HepG2 (cell line): ENCODE results near the gene PSEN1. TPM values are rescaled to one million over a fixed set of nuclear protein-coding genes. Genes with fewer than 3 reads are reported as not detected.

Experiments
- ATAC-seq: fragments of 200-7000 bp; cut with Tn5 transposase; 3 replicates; pipeline ENCODE4 v1.9.1; 2020; ENCODE audit warnings: mild to moderate bottlenecking, moderate library complexity
- BruUV-seq: library from RNA; stranded (reverse); fragments of 400-500 nt; replicated peaks from 2 replicates; lab custom pipeline; 2021; lab: Mats Ljungman, UMichigan
- CTCF ChIA-PET: fragments of 300-600 bp; formaldehyde crosslinking; extraction: SDS; loops from one replicate; lab custom pipeline; 2021; ENCODE audit warnings: low total read pairs, inconsistent platforms, low intra/inter-chr PET ratio; lab: Yijun Ruan, JAX
- POLR2A ChIA-PET: fragments of 350-600 bp; sonication (Branson Sonifier 250); formaldehyde crosslinking; loops from one replicate; lab custom pipeline; 2020; ENCODE audit warnings: antibody characterized with exemption, inconsistent platforms; lab: Yijun Ruan, JAX
- DNase-seq: peaks from one replicate; pipeline ENCODE4 v3.0.0-alpha.2; 2015; ENCODE audit warnings: low spot score
- FAIRE-seq: peaks from 3 replicates; lab custom pipeline; 2011; peaks lifted over from hg19 to GRCh38; lab: Jason Lieb, UNC
- H2AFZ ChIP-seq: one replicate; pipeline ENCODE4 v1.6.1; 2011; ENCODE audit warnings: low read length, inconsistent platforms
- H3K27ac ChIP-seq: fragments of 300-600 bp; 3 replicates; pipeline ENCODE4 v1.8.0; 2011; ENCODE audit warnings: mixed run types, mild to moderate bottlenecking, mixed read lengths, low read length, inconsistent platforms; ENCODE audit not compliant: insufficient read depth; ENCODE audit errors: extremely low read length
- H3K27me3 ChIP-seq, 2 experiments: fragments of 200-600 bp in 1 of 2; 2 replicates in 1 of 2; 3 replicates in 1 of 2; pipeline versions ENCODE4 v1.6.0 to v1.8.0; 2011; ENCODE audit warnings: low read length in 2 of 2, mild to moderate bottlenecking in 2 of 2, moderate library complexity in 2 of 2, inconsistent platforms in 1 of 2; ENCODE audit not compliant: insufficient read depth in 2 of 2, control insufficient read depth in 1 of 2
- H3K36me3 ChIP-seq, 2 experiments: fragments of 200-600 bp in 1 of 2; replicated peaks in 1 of 2; 2 replicates in 1 of 2; 3 replicates in 1 of 2; pipeline versions ENCODE4 v1.5.1 to v1.8.0; 2011; ENCODE audit warnings: low read length in 2 of 2, inconsistent platforms in 1 of 2; ENCODE audit not compliant: insufficient read depth in 2 of 2, control insufficient read depth in 1 of 2
- H3K4me1 ChIP-seq: 2 replicates; pipeline ENCODE4 v1.5.1; 2012; ENCODE audit warnings: low read length, inconsistent platforms; ENCODE audit not compliant: insufficient read depth
- H3K4me2 ChIP-seq: 2 replicates; pipeline ENCODE4 v1.6.0; 2011; ENCODE audit warnings: low read depth, low read length, inconsistent platforms
- H3K4me3 ChIP-seq, 3 experiments: fragments of 200-600 bp in 1 of 3; sonication (generic), shearing (Covaris generic) in 1 of 3; replicated peaks in 1 of 3; 2 replicates each; pipeline ENCODE4 v1.5.1; 2011 to 2016; ENCODE audit warnings: low read length in 3 of 3, inconsistent platforms in 2 of 3, low read depth in 2 of 3, mild to moderate bottlenecking in 2 of 3, control low read depth in 1 of 3, mixed read lengths in 1 of 3; ENCODE audit not compliant: insufficient read depth in 1 of 3
- H3K79me2 ChIP-seq: one replicate; pipeline ENCODE4 v1.6.1; 2011; ENCODE audit warnings: low read length, inconsistent platforms; ENCODE audit not compliant: insufficient read depth
- H3K9ac ChIP-seq: 2 replicates; pipeline ENCODE4 v1.6.0; 2011; ENCODE audit warnings: mild to moderate bottlenecking, low read depth, low read length, inconsistent platforms; ENCODE audit not compliant: insufficient read depth
- H3K9me3 ChIP-seq: 2 replicates; pipeline ENCODE4 v1.5.1; 2012; ENCODE audit warnings: mild to moderate bottlenecking, low read length
- H4K20me1 ChIP-seq: 2 replicates; pipeline ENCODE4 v1.6.0; 2011; ENCODE audit warnings: inconsistent platforms, mild to moderate bottlenecking, low read length, moderate library complexity; ENCODE audit not compliant: insufficient read depth
- AGO2 ChIP-seq: fragments of 200-400 bp; formaldehyde crosslinking; optimal IDR thresholded peaks from 2 replicates; pipeline ENCODE3; 2017; ENCODE audit warnings: mild to moderate bottlenecking, low read depth, low read length, moderate library complexity
- DNMT3B ChIP-seq: conservative IDR thresholded peaks from 2 replicates; pipeline ENCODE4 v1.6.1; 2016; ENCODE audit warnings: missing biosample characterization, control low read depth
- ETV6 ChIP-seq: sonication (generic); formaldehyde crosslinking; conservative IDR thresholded peaks from 2 replicates; pipeline ENCODE4 v1.4.0; 2020; ENCODE audit warnings: missing genetic modification reagents
- FLYWCH1 ChIP-seq: sonication (generic); formaldehyde crosslinking; IDR thresholded peaks from 2 replicates; pipeline ENCODE4 v1.8.1; 2023; ENCODE audit warnings: mild to moderate bottlenecking, missing genetic modification reagents
- FUBP1 ChIP-seq: sonication (generic); formaldehyde crosslinking; IDR thresholded peaks from 2 replicates; pipeline ENCODE4 v1.5.1; 2020; ENCODE audit warnings: missing genetic modification reagents, mild to moderate bottlenecking, borderline replicate concordance
- GTF3A ChIP-seq: sonication (generic); formaldehyde crosslinking; conservative IDR thresholded peaks from 2 replicates; pipeline ENCODE4 v1.4.0; 2020; ENCODE audit warnings: mild to moderate bottlenecking, missing genetic modification reagents
- HMG20A ChIP-seq: IDR thresholded peaks from 2 replicates; pipeline ENCODE4 v1.6.1; 2016; ENCODE audit warnings: borderline replicate concordance
- RARG ChIP-seq: sonication (generic); formaldehyde crosslinking; IDR thresholded peaks from 2 replicates; pipeline ENCODE4 v1.4.0; 2020; ENCODE audit warnings: low read depth, mild to moderate bottlenecking, missing genetic modification reagents
- ZBTB10 ChIP-seq: sonication (generic); formaldehyde crosslinking; IDR thresholded peaks from 2 replicates; pipeline ENCODE4 v1.4.0; 2020; ENCODE audit warnings: missing genetic modification reagents, borderline replicate concordance
- ZBTB34 ChIP-seq: sonication (generic); formaldehyde crosslinking; IDR thresholded peaks from 2 replicates; pipeline ENCODE4 v1.8.0; 2022; ENCODE audit warnings: mild to moderate bottlenecking, missing genetic modification reagents
- ZNF101 ChIP-seq: sonication (generic); formaldehyde crosslinking; IDR thresholded peaks from 2 replicates; pipeline ENCODE4 v1.4.0; 2020; ENCODE audit warnings: mild to moderate bottlenecking, low read depth, missing genetic modification reagents, borderline replicate concordance
- ZNF138 ChIP-seq: sonication (generic); formaldehyde crosslinking; IDR thresholded peaks from 2 replicates; pipeline ENCODE4 v1.5.0; 2020; ENCODE audit warnings: mild to moderate bottlenecking, low read depth, missing genetic modification reagents
- ZNF496 ChIP-seq: sonication (generic); formaldehyde crosslinking; IDR thresholded peaks from 2 replicates; pipeline ENCODE4 v1.8.1; 2023; ENCODE audit warnings: mild to moderate bottlenecking, moderate library complexity, missing genetic modification reagents; ENCODE audit not compliant: insufficient replicate concordance
- ZNF558 ChIP-seq: sonication (generic); formaldehyde crosslinking; IDR thresholded peaks from 2 replicates; pipeline ENCODE4 v1.9.0; 2022; ENCODE audit warnings: mild to moderate bottlenecking, missing genetic modification reagents, borderline replicate concordance
- WGBS: methylation state at CpG from one replicate; pipeline ENCODE4 v1.1.6; 2017; ENCODE audit warnings: low lambda C conversion rate; 5-methylcytosine and 5-hydroxymethylcytosine counted together
- in situ Hi-C: cut with HindIII; loops from 2 replicates; pipeline ENCODE4 v1.10.0; 2017; ENCODE audit warnings: low pct_unique_long_range_greater_than_20kb; ENCODE audit not compliant: extremely low pct_ligation_motif_present
- intact Hi-C: fragments of 100-400 bp; cut with micrococcal nuclease; formaldehyde crosslinking; loops from one replicate; pipeline ENCODE4 v1.10.0; 2022; ENCODE audit not compliant: unreplicated experiment
- polyA plus RNA-seq, 8 experiments: library from polyadenylated mRNA; depleted of rRNA in 3 of 8; stranded (reverse) in 7 of 8; unstranded in 1 of 8; fragments of >200 nt; fragmentation: Illumina TruSeq in 4 of 8; extraction: Trizol in 4 of 8; gene quantifications; 2 replicates each; pipeline versions ENCODE4 v1.2.1 to v1.2.3, GENCODE V29; 2011 to 2016; ENCODE audit warnings: low read depth in 4 of 8, missing spikeins in 1 of 8, mixed read lengths in 1 of 8; ENCODE audit not compliant: insufficient read depth in 1 of 8
- total RNA-seq, 5 experiments: library from RNA; depleted of rRNA; stranded (reverse); fragments of >200 nt; fragmentation: Illumina TruSeq; extraction: Trizol; gene quantifications; 2 replicates each; pipeline ENCODE4 v1.2.3, GENCODE V29; 2016; ENCODE audit warnings: low read depth in 1 of 5

Gene PSEN1
- total and polyA plus RNA-seq, 2 of the 13 experiments (the other 11 are each of a cell fraction or from before 2014, with no cell fraction given): 12.5 to 26.6 TPM

GRCh38 chr14:73252491-73253322, 116.4 kb downstream of the PSEN1 start:
- ChIA-PET POLR2A (no interaction called here), CTCF (no interaction called here)
- Histone ChIP-seq H3K4me2 (no peak overlapping the region), H3K27me3 (peaks cover 18 to 53% of the 10 kb centered on the region in 2 experiments; a peak in 4 of 5 replicates), H3K4me1 (peaks cover 10% of the 10 kb centered on the region; the same call in 1 of the 2 replicates), H3K9me3 (no peaks in the 10 kb centered on the region), H3K27ac (no peak overlapping the region), H2AFZ (no peak overlapping the region), H3K36me3 (no peaks in the 10 kb centered on the region), H3K9ac (no peak overlapping the region), H4K20me1 (no peaks in the 10 kb centered on the region), H3K4me3 (no peak overlapping the region), H3K79me2 (no peaks in the 10 kb centered on the region)
- no peak for FAIRE-seq
- intact Hi-C loops (no loop called here), in situ Hi-C loops (no loop called here)
- no TSS peak for BruUV-seq
- no peak for DNase-seq
- TF ChIP-seq ZBTB10: no peak
- no peak for TF ChIP-seq GTF3A (CRISPR knock-in tag)
- no peak for TF ChIP-seq AGO2
- TF ChIP-seq ETV6 (CRISPR knock-in tag): no peak
- TF ChIP-seq RARG (CRISPR knock-in tag): no peak
- TF ChIP-seq FUBP1 (CRISPR knock-in tag): no peak
- TF ChIP-seq DNMT3B: no peak
- no peak for TF ChIP-seq ZNF558 (CRISPR knock-in tag)
- TF ChIP-seq HMG20A: no peak
- TF ChIP-seq ZBTB34 (CRISPR knock-in tag): no peak
- TF ChIP-seq ZNF138 (CRISPR knock-in tag): no peak
- no peak for TF ChIP-seq ZNF496
- TF ChIP-seq ZNF101 (CRISPR knock-in tag): no peak
- no peak for TF ChIP-seq FLYWCH1 (CRISPR knock-in tag)
- 60% methylated on average over 5 of the region's 29 CpGs for WGBS
- ATAC-seq: peak; percentile 38
